Activated CD4-positive, alpha-beta T cell treated with anti-CD3 and anti-CD28 coated beads, Interleukin-2, amount 10 ng/mL, durations not matched to agents 7 days and 5 days (primary cell): ENCODE results near the gene SP6. TPM values are rescaled to one million over a fixed set of nuclear protein-coding genes. Genes with fewer than 3 reads are reported as not detected.

Source experiments
- CTCF ChIA-PET: fragments of 350-600 bp; sonication (Branson Sonifier 250); formaldehyde crosslinking; loops from one replicate; lab custom pipeline; 2021; ENCODE audit warnings: antibody characterized with exemption; lab: Charles Lee
- POLR2A ChIA-PET: fragments of 350-600 bp; sonication (Branson Sonifier 250); formaldehyde crosslinking; loops from one replicate; lab custom pipeline; 2021; ENCODE audit warnings: antibody characterized with exemption; lab: Charles Lee
- DNase-seq: peaks from one replicate; pipeline ENCODE4 v3.0.0-alpha.2; 2020
- H3K27ac Mint-ChIP-seq: one replicate; pipeline ENCODE4 v1.8.0; 2021; ENCODE audit warnings: mild to moderate bottlenecking, moderate library complexity, mixed read lengths
- H3K27me3 Mint-ChIP-seq: one replicate; pipeline ENCODE4 v1.8.0; 2021; ENCODE audit warnings: mixed read lengths
- H3K36me3 Mint-ChIP-seq: one replicate; pipeline ENCODE4 v1.8.0; 2021; ENCODE audit warnings: low read depth, mixed read lengths
- H3K4me1 Mint-ChIP-seq: one replicate; pipeline ENCODE4 v1.8.0; 2021; ENCODE audit warnings: mixed read lengths
- H3K4me3 Mint-ChIP-seq: one replicate; pipeline ENCODE4 v1.8.0; 2021; ENCODE audit warnings: mild to moderate bottlenecking, moderate library complexity, mixed read lengths
- H3K9me3 Mint-ChIP-seq: one replicate; pipeline ENCODE4 v1.8.0; 2021; ENCODE audit warnings: mixed read lengths
- total RNA-seq, 2 experiments: library from RNA; stranded (reverse); gene quantifications; one replicate each; pipeline ENCODE4 v1.2.3, GENCODE V29; 2021

Gene SP6
- total RNA-seq, 2 experiments from 2014 or later = not detected

- Mint-ChIP-seq H3K9me3 (peaks cover 2% of the 10 kb centered on the region), H3K27ac (no peak overlapping the region), H3K4me1 (peaks cover 26% of the 10 kb centered on the region), H3K4me3 (no peak overlapping the region), H3K27me3 (peaks cover 13% of the 10 kb centered on the region), H3K36me3 (no peaks in the 10 kb centered on the region)
- CTCF ChIA-PET = interaction anchor here (1.0 to 1.9 kb wide), 6 partner anchors 18 to 759 kb away, joined by 3 to 7 read pairs (median 4); partner anchors contain the start of gene SCRN2
- POLR2A ChIA-PET = interaction anchor here (0.6 kb wide), 1 partner anchor 19 kb away, joined by 4 read pairs; no protein-coding TSS in a partner anchor
- DNase-seq = peak; percentile 17
These were observed 13.8 kb upstream of the SP6 start for GRCh38 chr17:47864791-47865216.

GRCh38 chr17:47862621-47863440, 11.9 kb upstream of the SP6 start:
- peaks cover 21% of the 10 kb centered on the region for H3K27me3 Mint-ChIP-seq
- no peak overlapping the region for H3K4me3 Mint-ChIP-seq
- peaks cover 26% of the 10 kb centered on the region for H3K4me1 Mint-ChIP-seq
- H3K9me3 Mint-ChIP-seq = peaks cover 2% of the 10 kb centered on the region
- CTCF ChIA-PET = interaction anchor here (1.0 to 1.2 kb wide), 3 partner anchors 9 to 27 kb away, joined by 3 read pairs; no protein-coding TSS in a partner anchor
- H3K27ac Mint-ChIP-seq = peak overlapping the region; percentile 75
- POLR2A ChIA-PET = no interaction called here
- H3K36me3 Mint-ChIP-seq = no peaks in the 10 kb centered on the region
- DNase-seq = no peak

GRCh38 chr17:47860386-47860785, 9.4 kb upstream of the SP6 start:
- Mint-ChIP-seq H3K27ac (no peak overlapping the region), H3K9me3 (peaks cover 2% of the 10 kb centered on the region), H3K4me3 (no peak overlapping the region), H3K27me3 (peaks cover 37% of the 10 kb centered on the region), H3K4me1 (peaks cover 22% of the 10 kb centered on the region), H3K36me3 (no peaks in the 10 kb centered on the region)
- no peak for DNase-seq
- ChIA-PET POLR2A (no interaction called here), CTCF (interaction anchor here (1.4 to 1.5 kb wide), 2 partner anchors 10 to 17 kb away, joined by 3 to 5 read pairs; partner anchors contain the start of gene SP6)

- no peak overlapping the region for H3K4me3 Mint-ChIP-seq
- H3K4me1 Mint-ChIP-seq = peaks cover 4% of the 10 kb centered on the region
- H3K27me3 Mint-ChIP-seq = peaks cover 63% of the 10 kb centered on the region
- H3K9me3 Mint-ChIP-seq = no peaks in the 10 kb centered on the region
- no peak for DNase-seq
- CTCF ChIA-PET = interaction anchor here (0.6 to 4.5 kb wide), 4 partner anchors 10 to 205 kb away, joined by 3 to 31 read pairs (median 12); partner anchors contain the start of gene SCRN2
- POLR2A ChIA-PET = no interaction called here
- H3K36me3 Mint-ChIP-seq = no peaks in the 10 kb centered on the region
- no peak overlapping the region for H3K27ac Mint-ChIP-seq
These were observed 6.8 kb upstream of the SP6 start for GRCh38 chr17:47857551-47858455.

- H3K27me3 Mint-ChIP-seq = peaks cover 73% of the 10 kb centered on the region
- POLR2A ChIA-PET = no interaction called here
These were observed 5.9 kb upstream of the SP6 start for GRCh38 chr17:47856830-47857229.

GRCh38 chr17:47855737-47856136, 4.8 kb upstream of the SP6 start:
- H3K27me3 Mint-ChIP-seq = peaks cover 80% of the 10 kb centered on the region
- H3K36me3 Mint-ChIP-seq = no peaks in the 10 kb centered on the region
- no peak overlapping the region for H3K4me3 Mint-ChIP-seq
- H3K9me3 Mint-ChIP-seq = no peaks in the 10 kb centered on the region
- POLR2A ChIA-PET = no interaction called here
- H3K27ac Mint-ChIP-seq = no peak overlapping the region
- peaks cover 9% of the 10 kb centered on the region for H3K4me1 Mint-ChIP-seq
- CTCF ChIA-PET = interaction anchor here (0.7 to 4.5 kb wide), 3 partner anchors 12 to 93 kb away, joined by 3 to 31 read pairs (median 3); no protein-coding TSS in a partner anchor
- no peak for DNase-seq

More at GRCh38 chr17:47856830-47857229, 5.9 kb upstream of the SP6 start:
- CTCF ChIA-PET = interaction anchor here (3.5 to 4.5 kb wide), 2 partner anchors 9 to 13 kb away, joined by 19 to 31 read pairs; no protein-coding TSS in a partner anchor
- H3K4me3 Mint-ChIP-seq = no peak overlapping the region
- H3K9me3 Mint-ChIP-seq = no peaks in the 10 kb centered on the region
- no peaks in the 10 kb centered on the region for H3K36me3 Mint-ChIP-seq
- peaks cover 7% of the 10 kb centered on the region for H3K4me1 Mint-ChIP-seq
- H3K27ac Mint-ChIP-seq = no peak overlapping the region
- DNase-seq = no peak

GRCh38 chr17:47853616-47854015, 2.7 kb upstream of the SP6 start:
- POLR2A ChIA-PET = no interaction called here
- H3K4me3 Mint-ChIP-seq = no peak overlapping the region

GRCh38 chr17:47852113-47852949, 1.4 kb upstream of the SP6 start:
- H3K27me3 Mint-ChIP-seq = peaks cover 87% of the 10 kb centered on the region
- no peak for DNase-seq
- H3K4me3 Mint-ChIP-seq = no peak overlapping the region
- CTCF ChIA-PET = interaction anchor here (0.6 to 19.1 kb wide), 8 partner anchors 9 to 117 kb away, joined by 3 to 344 read pairs (median 4); partner anchors contain the start of gene SP2
- peaks cover 16% of the 10 kb centered on the region for H3K4me1 Mint-ChIP-seq
- H3K27ac Mint-ChIP-seq = no peak overlapping the region
- H3K36me3 Mint-ChIP-seq = no peaks in the 10 kb centered on the region
- H3K9me3 Mint-ChIP-seq = no peaks in the 10 kb centered on the region
- POLR2A ChIA-PET = no interaction called here

More at GRCh38 chr17:47853616-47854015, 2.7 kb upstream of the SP6 start:
- Mint-ChIP-seq H3K27ac (no peak overlapping the region), H3K4me1 (peaks cover 15% of the 10 kb centered on the region), H3K27me3 (peaks cover 87% of the 10 kb centered on the region), H3K36me3 (no peaks in the 10 kb centered on the region), H3K9me3 (no peaks in the 10 kb centered on the region)
- CTCF ChIA-PET = interaction anchor here (0.9 to 19.1 kb wide), 3 partner anchors 10 to 35 kb away, joined by 3 to 344 read pairs (median 7); partner anchors contain the start of genes SCRN2 and SP2
- DNase-seq = no peak

GRCh38 chr17:47851764-47852112, 775 bp upstream of the SP6 start:
- H3K27me3 Mint-ChIP-seq = peaks cover 90% of the 10 kb centered on the region
- no peak overlapping the region for H3K27ac Mint-ChIP-seq
- no peaks in the 10 kb centered on the region for H3K36me3 Mint-ChIP-seq
- CTCF ChIA-PET = interaction anchor here (0.9 to 19.1 kb wide), 7 partner anchors 9 to 117 kb away, joined by 3 to 344 read pairs (median 4); partner anchors contain the start of gene SP2
- POLR2A ChIA-PET = no interaction called here
- H3K4me1 Mint-ChIP-seq = peaks cover 20% of the 10 kb centered on the region
- H3K9me3 Mint-ChIP-seq = no peaks in the 10 kb centered on the region
- H3K4me3 Mint-ChIP-seq = no peak overlapping the region
- DNase-seq = no peak

- CTCF ChIA-PET = interaction anchor here (1.1 to 19.1 kb wide), 3 partner anchors 9 to 38 kb away, joined by 3 to 344 read pairs (median 15); partner anchors contain the start of genes SCRN2 and SP2
- POLR2A ChIA-PET = interaction anchor here (0.6 kb wide), 1 partner anchor 45 kb away, joined by 5 read pairs; the partner anchor contains the start of gene SP2
- peaks cover 90% of the 10 kb centered on the region for H3K27me3 Mint-ChIP-seq
These were observed 631 bp downstream of the SP6 start for GRCh38 chr17:47850373-47850691.

GRCh38 chr17:47848198-47848513, 2.8 kb downstream of the SP6 start:
- POLR2A ChIA-PET = no interaction called here

More at GRCh38 chr17:47850373-47850691, 631 bp downstream of the SP6 start:
- Mint-ChIP-seq H3K9me3 (no peaks in the 10 kb centered on the region), H3K4me3 (peak overlapping the region; percentile 15), H3K4me1 (peaks cover 20% of the 10 kb centered on the region), H3K27ac (no peak overlapping the region), H3K36me3 (no peaks in the 10 kb centered on the region)
- no peak for DNase-seq

More at GRCh38 chr17:47848198-47848513, 2.8 kb downstream of the SP6 start:
- no peak overlapping the region for H3K27ac Mint-ChIP-seq
- H3K36me3 Mint-ChIP-seq = no peaks in the 10 kb centered on the region
- H3K4me1 Mint-ChIP-seq = peaks cover 21% of the 10 kb centered on the region
- no peak overlapping the region for H3K4me3 Mint-ChIP-seq
- H3K27me3 Mint-ChIP-seq = peaks cover 79% of the 10 kb centered on the region
- H3K9me3 Mint-ChIP-seq = no peaks in the 10 kb centered on the region
- CTCF ChIA-PET = interaction anchor here (0.5 to 19.1 kb wide), 9 partner anchors 10 to 130 kb away, joined by 3 to 344 read pairs (median 5); partner anchors contain the start of genes CDK5RAP3 and SP2
- no peak for DNase-seq
